ENCODE results near the gene TLE4. TPM values are rescaled to one million over a fixed set of nuclear protein-coding genes. Genes with fewer than 3 reads are reported as not detected.

The TLE4 gene
- total RNA-seq, 1 experiment from 2014 or later, result 17.9 TPM

GRCh38 chr9:79616971-79617370 lies 45.2 kb downstream of the TLE4 start:
- no TSS peak for BruUV-seq (replicated peaks)
- Histone ChIP-seq H3K9me2 (replicated peaks; ENCODE audit: low read length) (no peaks in the 10 kb centered on the region), H3K27me3 (ENCODE audit: low read length) (no peaks in the 10 kb centered on the region), H3K79me2 (ENCODE audit: low read length) (no peaks in the 10 kb centered on the region), H3K9ac (ENCODE audit: low read length) (no peak overlapping the region), H3K4me3 (ENCODE audit: low read length) (no peak overlapping the region), H4K20me1 (ENCODE audit: low read length) (no peaks in the 10 kb centered on the region), H3K4me1 (ENCODE audit: insufficient read depth, low read length) (peaks cover 9% of the 10 kb centered on the region; the same call in 1 of the 2 replicates), H3F3A (ENCODE audit: low read length, unreplicated experiment) (no peaks in the 10 kb centered on the region), H3K27ac (ENCODE audit: low read length) (no peak overlapping the region), H3K9me3 (ENCODE audit: low read length) (no peaks in the 10 kb centered on the region), H3K36me3 (ENCODE audit: low read depth, low read length) (no peaks in the 10 kb centered on the region), H2AFZ (ENCODE audit: low read length) (no peak overlapping the region), H3K4me2 (ENCODE audit: low read length) (no peak overlapping the region)
- ATAC-seq, result no peak
- POLR2A ChIA-PET (ENCODE audit: unreplicated experiment), result no interaction called here
- intact Hi-C loops (cut with micrococcal nuclease), result no loop called here
- TF ChIP-seq CTCF (conservative IDR thresholded peaks at IDR 0.05; ENCODE audit: low read depth, low read length) (no peak), EZH2phosphoT487 (IDR thresholded peaks at IDR 0.05; ENCODE audit: borderline replicate concordance, low read length) (no peak), EZH2 (IDR thresholded peaks at IDR 0.05; ENCODE audit: low read length, unreplicated experiment) (no peak)
- CTCF ChIA-PET, result no interaction called here
- no peak for DNase-seq

DNA sequence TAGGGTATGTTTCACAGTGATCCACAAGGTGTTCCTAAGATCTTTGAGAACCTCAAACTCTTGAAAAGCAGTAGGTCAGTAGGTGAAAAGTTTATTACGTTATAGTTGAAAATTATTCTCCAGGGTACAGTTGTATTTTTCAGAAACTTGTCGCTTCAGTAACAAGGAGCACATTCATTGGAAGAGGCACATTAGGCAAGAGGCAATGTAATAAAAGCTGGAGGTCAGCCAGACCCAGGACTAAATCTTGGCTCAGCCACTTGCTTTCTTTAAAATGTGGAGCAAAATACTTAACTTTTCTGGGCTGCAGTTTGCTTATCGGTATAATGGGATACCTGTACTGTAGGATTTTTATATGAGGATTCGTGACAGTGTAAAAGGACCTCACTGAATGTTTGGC lies 45.6 kb downstream of the TLE4 start:
- no peaks in the 10 kb centered on the region for H3K36me3 ChIP-seq (ENCODE audit: low read depth, low read length)
- H3K4me1 ChIP-seq (ENCODE audit: insufficient read depth, low read length), result peaks cover 9% of the 10 kb centered on the region; the same call in 1 of the 2 replicates
- no peaks in the 10 kb centered on the region for H3K9me3 ChIP-seq (ENCODE audit: low read length)
- ChIA-PET POLR2A (ENCODE audit: unreplicated experiment) (no interaction called here), CTCF (no interaction called here)
- H3K27ac ChIP-seq (ENCODE audit: low read length), result no peak overlapping the region
- DNase-seq, result no peak
- no peaks in the 10 kb centered on the region for H3K27me3 ChIP-seq (ENCODE audit: low read length)
- H3K4me2 ChIP-seq (ENCODE audit: low read length), result no peak overlapping the region
- no peaks in the 10 kb centered on the region for H3K9me2 ChIP-seq (replicated peaks; ENCODE audit: low read length)
- no peak overlapping the region for H3K9ac ChIP-seq (ENCODE audit: low read length)
- no peak overlapping the region for H3K4me3 ChIP-seq (ENCODE audit: low read length)
- BruUV-seq (replicated peaks), result no TSS peak
- H2AFZ ChIP-seq (ENCODE audit: low read length), result no peak overlapping the region
- no peak for TF ChIP-seq CTCF (conservative IDR thresholded peaks at IDR 0.05; ENCODE audit: low read depth, low read length)
- no peak for TF ChIP-seq EZH2phosphoT487 (IDR thresholded peaks at IDR 0.05; ENCODE audit: borderline replicate concordance, low read length)
- no peak for TF ChIP-seq EZH2 (IDR thresholded peaks at IDR 0.05; ENCODE audit: low read length, unreplicated experiment)
- ATAC-seq, result no peak
- H4K20me1 ChIP-seq (ENCODE audit: low read length), result no peaks in the 10 kb centered on the region
- no peaks in the 10 kb centered on the region for H3K79me2 ChIP-seq (ENCODE audit: low read length)
- intact Hi-C loops (cut with micrococcal nuclease), result no loop called here
- no peaks in the 10 kb centered on the region for H3F3A ChIP-seq (ENCODE audit: low read length, unreplicated experiment)

GRCh38 chr9:79619930-79620329 lies 48.2 kb downstream of the TLE4 start:
- Histone ChIP-seq H2AFZ (ENCODE audit: low read length) (no peak overlapping the region), H3K9me3 (ENCODE audit: low read length) (no peaks in the 10 kb centered on the region), H3K36me3 (ENCODE audit: low read depth, low read length) (no peaks in the 10 kb centered on the region), H4K20me1 (ENCODE audit: low read length) (no peaks in the 10 kb centered on the region), H3K79me2 (ENCODE audit: low read length) (no peaks in the 10 kb centered on the region), H3K4me3 (ENCODE audit: low read length) (no peak overlapping the region), H3K4me1 (ENCODE audit: insufficient read depth, low read length) (peaks cover 21% of the 10 kb centered on the region), H3K9ac (ENCODE audit: low read length) (no peak overlapping the region), H3K27me3 (ENCODE audit: low read length) (no peaks in the 10 kb centered on the region), H3F3A (ENCODE audit: low read length, unreplicated experiment) (peaks cover 8% of the 10 kb centered on the region), H3K4me2 (ENCODE audit: low read length) (no peak overlapping the region), H3K27ac (ENCODE audit: low read length) (no peak overlapping the region), H3K9me2 (replicated peaks; ENCODE audit: low read length) (no peaks in the 10 kb centered on the region)
- ATAC-seq, result peak; percentile 51
- CTCF ChIA-PET, result no interaction called here
- intact Hi-C loops (cut with micrococcal nuclease), result loop anchor here (5.0 kb wide), 1 partner anchor 48 kb away; the partner anchor contains the start of gene TLE4
- no peak for TF ChIP-seq CTCF (conservative IDR thresholded peaks at IDR 0.05; ENCODE audit: low read depth, low read length)
- no peak for TF ChIP-seq EZH2 (IDR thresholded peaks at IDR 0.05; ENCODE audit: low read length, unreplicated experiment)
- no peak for TF ChIP-seq EZH2phosphoT487 (IDR thresholded peaks at IDR 0.05; ENCODE audit: borderline replicate concordance, low read length)
- POLR2A ChIA-PET (ENCODE audit: unreplicated experiment), result no interaction called here
- BruUV-seq (replicated peaks), result no TSS peak
- DNase-seq, result peak; percentile 33

Data from PC-3 (cell line).